HG03039 (cell line): Measurements from ENCODE around the gene FANCF.
"Not testable (repeated sequence)": the region's sequence is repeated elsewhere in the genome, so short reads cannot be mapped to it uniquely, and the experiment has no call there.

Experiments used
- ATAC-seq: cut with Tn5 transposase; IDR thresholded peaks from one replicate; pipeline ENCODE4 v1.9.1; 2021; ENCODE audit warnings: mild to moderate bottlenecking, moderate library complexity; ENCODE audit not compliant: unreplicated experiment

FANCF gene

GRCh38 chr11:22625448-22626287, at the start of gene FANCF:
Gene FANCF (minus strand): TSS chr11:22625823. CDS start chr11:22625810, 13 bp downstream.
- peak; percentile 98 for ATAC-seq

GRCh38 chr11:22674470-22675439, 49.1 kb upstream of the FANCF start:
- ATAC-seq, result no peak

GRCh38 chr11:22671751-22672150, 46.1 kb upstream of the FANCF start:
- ATAC-seq, result no peak

GRCh38 chr11:22670830-22671229, 45.2 kb upstream of the FANCF start:
- ATAC-seq, result no peak

GRCh38 chr11:22669368-22669767, 43.7 kb upstream of the FANCF start:
- no peak for ATAC-seq

- no peak for ATAC-seq
These were observed 42.6 kb upstream of the FANCF start for GRCh38 chr11:22668005-22668796.

GRCh38 chr11:22666688-22667439, 41.2 kb upstream of the FANCF start:
- peak; percentile 52 for ATAC-seq

GRCh38 chr11:22666325-22666687, 40.7 kb upstream of the FANCF start, which contains the start of gene GAS2:
Gene GAS2 (plus strand): TSS chr11:22666611. CDS start chr11:22674870, 8,259 bp downstream.
- ATAC-seq, result peak; percentile 10

GRCh38 chr11:22659783-22660182, 34.2 kb upstream of the FANCF start:
- ATAC-seq, result no peak

GRCh38 chr11:22657101-22657694, 31.6 kb upstream of the FANCF start:
- ATAC-seq, result peak; percentile 90

GRCh38 chr11:22656130-22656529, 30.5 kb upstream of the FANCF start:
- no peak for ATAC-seq

GRCh38 chr11:22652346-22652745, 26.7 kb upstream of the FANCF start:
- not testable (repeated sequence) for ATAC-seq

- ATAC-seq, result no peak
These were observed 15.9 kb upstream of the FANCF start for GRCh38 chr11:22641559-22641958.

GRCh38 chr11:22640862-22641261, 15.2 kb upstream of the FANCF start:
- no peak for ATAC-seq

GRCh38 chr11:22635689-22636088, 10.1 kb upstream of the FANCF start:
- ATAC-seq, result no peak

GRCh38 chr11:22634897-22635629, 9.4 kb upstream of the FANCF start:
- ATAC-seq, result no peak

GRCh38 chr11:22633354-22633902, 7.8 kb upstream of the FANCF start:
- ATAC-seq, result no peak

- no peak for ATAC-seq
These were observed 1.8 kb upstream of the FANCF start for GRCh38 chr11:22627421-22627820.
